Parathyroid adenoma (tissue), 2 donors: ENCODE results near the gene BLOC1S3.
A peak's percentile ranks its signal among the peaks of the same experiment; 100 is the strongest.

ENCODE experiments used
- H2AFZ ChIP-seq: fragments of 300-600 bp; sonication (generic); one replicate; pipeline ENCODE4 v1.7.0; 2017; ENCODE audit warnings: antibody characterized with exemption, mild to moderate bottlenecking
- H3K27ac ChIP-seq: fragments of 300-600 bp; sonication (generic); one replicate; pipeline ENCODE4 v1.7.0; 2017
- H3K27me3 ChIP-seq: fragments of 300-600 bp; sonication (generic); one replicate; pipeline ENCODE4 v1.7.0; 2017; ENCODE audit warnings: low read length; ENCODE audit not compliant: control insufficient read depth, insufficient read depth
- H3K36me3 ChIP-seq: fragments of 300-600 bp; sonication (generic); one replicate; pipeline ENCODE4 v1.7.0; 2017; ENCODE audit warnings: low read length; ENCODE audit not compliant: control insufficient read depth, insufficient read depth
- H3K4me1 ChIP-seq: fragments of 300-600 bp; sonication (generic); one replicate; pipeline ENCODE4 v1.7.0; 2017; ENCODE audit warnings: control low read depth
- H3K4me2 ChIP-seq: fragments of 300-600 bp; sonication (generic); one replicate; pipeline ENCODE4 v1.7.0; 2017; ENCODE audit warnings: low read length
- H3K4me3 ChIP-seq: fragments of 300-600 bp; sonication (generic); one replicate; pipeline ENCODE4 v1.7.0; 2017; ENCODE audit warnings: low read depth, low read length
- H3K79me2 ChIP-seq: fragments of 300-600 bp; sonication (generic); one replicate; pipeline ENCODE4 v1.7.0; 2017; ENCODE audit warnings: control low read depth
- H3K9ac ChIP-seq: fragments of 300-600 bp; sonication (generic); one replicate; pipeline ENCODE4 v1.7.0; 2017; ENCODE audit warnings: mild to moderate bottlenecking
- H3K9me3 ChIP-seq: fragments of 300-600 bp; sonication (generic); one replicate; pipeline ENCODE4 v1.7.0; 2017; ENCODE audit warnings: low read length; ENCODE audit not compliant: control insufficient read depth
- CTCF ChIP-seq: fragments of 300-600 bp; sonication (generic); IDR thresholded peaks from one replicate; pipeline ENCODE4 v1.7.0; 2017; ENCODE audit warnings: antibody characterized with exemption, mild to moderate bottlenecking
- donor health status: primary hyperparathyroidism.

The BLOC1S3 gene

GRCh38 chr19:45160870-45161737, 17.5 kb upstream of the BLOC1S3 start, which contains the start of gene NKPD1:
NKPD1 (minus strand) TSS chr19:45160982; CDS start chr19:45160150, 832 bp downstream.
- Histone ChIP-seq H3K4me3 (peak within 1 kb of the TSS; percentile 37), H3K27me3 (no peaks in the 10 kb centered on the region), H3K36me3 (no peaks in the 10 kb centered on the region), H2AFZ (peak within 1 kb of the TSS; percentile 28), H3K4me1 (no peaks in the 10 kb centered on the region), H3K79me2 (no peaks in the 10 kb centered on the region), H3K9me3 (no peaks in the 10 kb centered on the region), H3K9ac (no peak within 1 kb of the TSS), H3K27ac (no peak within 1 kb of the TSS), H3K4me2 (peak within 1 kb of the TSS; percentile 67)
- TF ChIP-seq CTCF: no peak

GRCh38 chr19:45161738-45162607, 16.6 kb upstream of the BLOC1S3 start:
- peak; percentile 41 for TF ChIP-seq CTCF
- Histone ChIP-seq H2AFZ (no peak overlapping the region), H3K4me2 (peak overlapping the region; percentile 67), H3K9me3 (no peaks in the 10 kb centered on the region), H3K4me1 (no peaks in the 10 kb centered on the region), H3K27me3 (no peaks in the 10 kb centered on the region), H3K4me3 (no peak overlapping the region), H3K9ac (no peak overlapping the region), H3K79me2 (no peaks in the 10 kb centered on the region), H3K36me3 (no peaks in the 10 kb centered on the region), H3K27ac (no peak overlapping the region)

- H2AFZ ChIP-seq: no peak overlapping the region
- no peak overlapping the region for H3K4me3 ChIP-seq
- no peak overlapping the region for H3K4me2 ChIP-seq
- TF ChIP-seq CTCF: no peak
- H3K9ac ChIP-seq: no peak overlapping the region
- no peaks in the 10 kb centered on the region for H3K9me3 ChIP-seq
- no peak overlapping the region for H3K27ac ChIP-seq
- H3K79me2 ChIP-seq: no peaks in the 10 kb centered on the region
- H3K4me1 ChIP-seq: no peaks in the 10 kb centered on the region
- H3K27me3 ChIP-seq: no peaks in the 10 kb centered on the region
- H3K36me3 ChIP-seq: no peaks in the 10 kb centered on the region
Observed at GRCh38 chr19:45162608-45163143, 15.9 kb upstream of the BLOC1S3 start.

- no peak for TF ChIP-seq CTCF
- Histone ChIP-seq H3K36me3 (no peaks in the 10 kb centered on the region), H3K27me3 (no peaks in the 10 kb centered on the region), H3K9me3 (no peaks in the 10 kb centered on the region), H3K79me2 (no peaks in the 10 kb centered on the region), H3K27ac (no peak overlapping the region), H3K4me1 (no peaks in the 10 kb centered on the region), H3K9ac (no peak overlapping the region), H2AFZ (no peak overlapping the region), H3K4me2 (no peak overlapping the region), H3K4me3 (no peak overlapping the region)
Observed at GRCh38 chr19:45163156-45163555, 15.4 kb upstream of the BLOC1S3 start.
